ENCODE measurements around the gene TLE4. TPM values are rescaled to one million over a fixed set of nuclear protein-coding genes. Genes with fewer than 3 reads are reported as not detected.
A peak's percentile ranks its signal among the peaks of the same experiment; 100 is the strongest.

The TLE4 gene
- total and polyA plus RNA-seq, 8 donors = 21.6 to 38.3 (median 33.8) TPM

DNA sequence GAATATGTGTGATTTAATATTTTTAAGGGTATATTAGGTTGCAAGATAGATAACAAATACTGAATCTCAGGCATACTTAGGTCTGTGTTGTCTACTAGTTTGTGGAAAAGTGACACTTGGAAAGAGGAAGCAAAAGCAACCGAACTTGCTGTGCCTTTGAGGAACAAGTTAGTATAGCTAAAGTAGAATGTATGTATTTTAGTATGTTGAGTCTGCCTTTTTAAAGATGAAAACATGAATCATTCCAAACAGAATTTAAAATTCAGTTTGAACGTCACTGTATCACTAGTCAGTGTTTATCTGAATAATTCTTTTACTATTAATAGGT is 12.9 kb downstream of the TLE4 start:
- Histone ChIP-seq H3K9me3 (no peaks in the 10 kb centered on the region), H3K27me3 (no peaks in the 10 kb centered on the region), H3K36me3 (no peaks in the 10 kb centered on the region), H3K27ac (peak overlapping the region in 1 of 2 donors; percentile 80), H3K4me3 (no peak overlapping the region), H3K4me1 (peaks cover 0 to 57% of the 10 kb centered on the region in 2 donors)
- DNase-seq (no peak), ATAC-seq (peak; percentile 57)
- intact Hi-C loops (cut with DNase I) = no loop called here
- TF ChIP-seq CTCF (IDR thresholded peaks at IDR 0.05) = no peak

- H3K27me3 ChIP-seq = no peaks in the 10 kb centered on the region
- DNase-seq (no peak), ATAC-seq (no peak)
- no peak for TF ChIP-seq CTCF (IDR thresholded peaks at IDR 0.05)
- no peaks in the 10 kb centered on the region for H3K9me3 ChIP-seq
- intact Hi-C loops (cut with DNase I) = no loop called here
- no peak overlapping the region for H3K4me3 ChIP-seq
- no peak overlapping the region for H3K27ac ChIP-seq
- H3K36me3 ChIP-seq = no peaks in the 10 kb centered on the region
- peaks cover 0 to 35% of the 10 kb centered on the region in 2 donors for H3K4me1 ChIP-seq
Observed at GRCh38 chr9:79588488-79589223, 16.9 kb downstream of the TLE4 start.

DNA sequence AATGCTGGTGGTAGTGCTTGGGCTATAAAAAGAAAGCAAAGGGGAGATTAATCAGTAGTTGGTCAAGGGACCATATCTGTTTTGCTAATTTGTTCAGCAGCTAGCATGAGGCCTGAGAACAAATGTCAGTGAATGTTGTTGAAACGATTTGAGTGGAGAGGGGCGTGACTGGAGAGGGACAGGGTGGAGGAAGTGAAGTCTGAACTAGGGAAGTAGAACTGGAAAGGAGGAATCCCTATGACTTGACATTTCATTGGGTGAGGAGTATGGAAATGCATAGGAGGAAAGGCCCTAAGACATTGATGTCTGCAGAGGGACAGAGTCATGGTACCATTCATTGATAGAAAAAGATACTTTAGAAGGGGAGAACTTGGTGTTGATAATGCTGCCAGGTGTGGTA is 19.7 kb downstream of the TLE4 start:
- no peak for TF ChIP-seq CTCF (IDR thresholded peaks at IDR 0.05)
- ATAC-seq = peak; percentile 42
- intact Hi-C loops (cut with DNase I) = no loop called here

GRCh38 chr9:79592726-79593493 is 21.1 kb downstream of the TLE4 start:
- ATAC-seq = no peak

More for the DNA sequence above, 19.7 kb downstream of the TLE4 start:
- Histone ChIP-seq H3K4me1 (peaks cover 0 to 19% of the 10 kb centered on the region in 2 donors), H3K27me3 (no peaks in the 10 kb centered on the region), H3K27ac (no peak overlapping the region), H3K9me3 (no peaks in the 10 kb centered on the region), H3K4me3 (no peak overlapping the region), H3K36me3 (no peaks in the 10 kb centered on the region)
- no peak for DNase-seq

More at GRCh38 chr9:79592726-79593493, 21.1 kb downstream of the TLE4 start:
- Histone ChIP-seq H3K4me1 (peaks cover 0 to 23% of the 10 kb centered on the region in 2 donors), H3K36me3 (no peaks in the 10 kb centered on the region), H3K27me3 (no peaks in the 10 kb centered on the region), H3K9me3 (no peaks in the 10 kb centered on the region), H3K27ac (no peak overlapping the region), H3K4me3 (no peak overlapping the region)
- intact Hi-C loops (cut with DNase I) = no loop called here
- DNase-seq = no peak
- TF ChIP-seq CTCF (IDR thresholded peaks at IDR 0.05) = no peak
